Measurements from ENCODE around the gene MEF2C.

Gene MEF2C

GRCh38 chr5:88761939-88762338 lies 121.0 kb downstream of the MEF2C start:
- H3K4me3 ChIP-seq (ENCODE audit: low read depth, low read length): no peak overlapping the region

GRCh38 chr5:88761269-88761850 lies 121.6 kb downstream of the MEF2C start:
- H3K4me3 ChIP-seq (ENCODE audit: low read depth, low read length): no peak overlapping the region

GRCh38 chr5:88760527-88760926 lies 122.5 kb downstream of the MEF2C start:
- no peak overlapping the region for H3K4me3 ChIP-seq (ENCODE audit: low read depth, low read length)

- no peak overlapping the region for H3K4me3 ChIP-seq (ENCODE audit: low read depth, low read length)
Measured at GRCh38 chr5:88758591-88758990, 124.4 kb downstream of the MEF2C start.

- H3K4me3 ChIP-seq (ENCODE audit: low read depth, low read length): no peak overlapping the region
Measured at GRCh38 chr5:88758184-88758583, 124.8 kb downstream of the MEF2C start.

- no peak overlapping the region for H3K4me3 ChIP-seq (ENCODE audit: low read depth, low read length)
Measured at GRCh38 chr5:88756953-88757352, 126.0 kb downstream of the MEF2C start.

- no peak overlapping the region for H3K4me3 ChIP-seq (ENCODE audit: low read depth, low read length)
Measured at GRCh38 chr5:88748666-88749065, 134.3 kb downstream of the MEF2C start.

GRCh38 chr5:88746438-88746882 lies 136.5 kb downstream of the MEF2C start:
- H3K4me3 ChIP-seq (ENCODE audit: low read depth, low read length): no peak overlapping the region

GRCh38 chr5:88745093-88745696 lies 137.8 kb downstream of the MEF2C start:
- no peak overlapping the region for H3K4me3 ChIP-seq (ENCODE audit: low read depth, low read length)

GRCh38 chr5:88743231-88743834 lies 139.7 kb downstream of the MEF2C start:
- H3K4me3 ChIP-seq (ENCODE audit: low read depth, low read length): no peak overlapping the region

- H3K4me3 ChIP-seq (ENCODE audit: low read depth, low read length): no peak overlapping the region
Measured at GRCh38 chr5:88741964-88742363, 141.0 kb downstream of the MEF2C start.

- H3K4me3 ChIP-seq (ENCODE audit: low read depth, low read length): no peak overlapping the region
Measured at GRCh38 chr5:88740604-88741185, 142.3 kb downstream of the MEF2C start.

- H3K4me3 ChIP-seq (ENCODE audit: low read depth, low read length): no peak overlapping the region
Measured at GRCh38 chr5:88736494-88736893, 146.5 kb downstream of the MEF2C start.

- H3K4me3 ChIP-seq (ENCODE audit: low read depth, low read length): no peak overlapping the region
Measured at GRCh38 chr5:88734983-88735382, 148.0 kb downstream of the MEF2C start.

- H3K4me3 ChIP-seq (ENCODE audit: low read depth, low read length): no peak overlapping the region
Measured at GRCh38 chr5:88734191-88734640, 148.8 kb downstream of the MEF2C start.

GRCh38 chr5:88732862-88733261 lies 150.1 kb downstream of the MEF2C start:
- no peak overlapping the region for H3K4me3 ChIP-seq (ENCODE audit: low read depth, low read length)

GRCh38 chr5:88732181-88732633 lies 150.8 kb downstream of the MEF2C start:
- no peak overlapping the region for H3K4me3 ChIP-seq (ENCODE audit: low read depth, low read length)

GRCh38 chr5:88729829-88730182 lies 153.2 kb downstream of the MEF2C start:
- H3K4me3 ChIP-seq (ENCODE audit: low read depth, low read length): no peak overlapping the region

GRCh38 chr5:88729084-88729828 lies 153.7 kb downstream of the MEF2C start:
- H3K4me3 ChIP-seq (ENCODE audit: low read depth, low read length): no peak overlapping the region

- no peak overlapping the region for H3K4me3 ChIP-seq (ENCODE audit: low read depth, low read length)
Measured at GRCh38 chr5:88727705-88728313, 155.2 kb downstream of the MEF2C start.

GRCh38 chr5:88725454-88725853 lies 157.5 kb downstream of the MEF2C start:
- no peak overlapping the region for H3K4me3 ChIP-seq (ENCODE audit: low read depth, low read length)
